Left forelimb (tissue), 1 donor: ENCODE data around the gene OST4.
A peak's percentile ranks its signal among the peaks of the same experiment; 100 is the strongest.

Experiments used
- DNase-seq: peaks from one replicate; pipeline ENCODE4 v3.0.0-alpha.2; 2018; ENCODE audit warnings: low spot score

The OST4 gene

DNA sequence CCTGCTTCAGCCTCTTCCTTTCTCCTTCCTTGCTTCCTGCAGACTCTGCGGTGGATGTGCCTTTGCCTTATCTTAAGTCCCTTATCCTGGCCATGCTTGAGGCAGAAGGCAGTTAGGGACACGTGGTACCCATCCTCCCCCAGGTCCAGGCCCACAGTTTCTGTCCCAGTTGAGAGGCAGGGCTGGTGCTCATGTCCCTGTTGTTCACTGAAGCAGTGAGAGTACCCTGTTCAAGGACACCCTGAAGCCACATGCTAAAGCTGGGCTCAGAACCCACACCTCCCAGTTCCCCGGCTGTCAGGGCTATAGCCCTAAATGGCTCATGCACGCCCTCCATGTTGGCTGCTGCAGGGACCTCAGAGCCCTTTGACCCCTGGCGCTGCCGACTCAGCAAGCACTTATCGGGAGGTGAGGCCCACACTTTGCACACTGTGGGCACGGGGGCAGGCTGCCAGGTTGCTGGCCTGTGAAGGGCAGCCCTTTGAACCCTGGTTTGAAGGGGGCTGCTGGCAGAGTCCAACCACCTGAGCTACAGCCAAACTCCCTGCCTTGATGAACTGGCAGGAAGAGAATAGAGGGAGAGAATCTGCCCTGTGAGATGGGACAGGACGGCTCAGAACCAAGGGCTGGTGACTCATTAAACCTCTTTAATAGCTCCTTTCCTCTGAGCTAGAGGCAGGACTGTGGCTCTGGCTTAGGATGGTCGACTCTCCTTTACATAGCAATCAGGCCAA, 21.4 kb upstream of the OST4 start:
- no peak for DNase-seq

DNA sequence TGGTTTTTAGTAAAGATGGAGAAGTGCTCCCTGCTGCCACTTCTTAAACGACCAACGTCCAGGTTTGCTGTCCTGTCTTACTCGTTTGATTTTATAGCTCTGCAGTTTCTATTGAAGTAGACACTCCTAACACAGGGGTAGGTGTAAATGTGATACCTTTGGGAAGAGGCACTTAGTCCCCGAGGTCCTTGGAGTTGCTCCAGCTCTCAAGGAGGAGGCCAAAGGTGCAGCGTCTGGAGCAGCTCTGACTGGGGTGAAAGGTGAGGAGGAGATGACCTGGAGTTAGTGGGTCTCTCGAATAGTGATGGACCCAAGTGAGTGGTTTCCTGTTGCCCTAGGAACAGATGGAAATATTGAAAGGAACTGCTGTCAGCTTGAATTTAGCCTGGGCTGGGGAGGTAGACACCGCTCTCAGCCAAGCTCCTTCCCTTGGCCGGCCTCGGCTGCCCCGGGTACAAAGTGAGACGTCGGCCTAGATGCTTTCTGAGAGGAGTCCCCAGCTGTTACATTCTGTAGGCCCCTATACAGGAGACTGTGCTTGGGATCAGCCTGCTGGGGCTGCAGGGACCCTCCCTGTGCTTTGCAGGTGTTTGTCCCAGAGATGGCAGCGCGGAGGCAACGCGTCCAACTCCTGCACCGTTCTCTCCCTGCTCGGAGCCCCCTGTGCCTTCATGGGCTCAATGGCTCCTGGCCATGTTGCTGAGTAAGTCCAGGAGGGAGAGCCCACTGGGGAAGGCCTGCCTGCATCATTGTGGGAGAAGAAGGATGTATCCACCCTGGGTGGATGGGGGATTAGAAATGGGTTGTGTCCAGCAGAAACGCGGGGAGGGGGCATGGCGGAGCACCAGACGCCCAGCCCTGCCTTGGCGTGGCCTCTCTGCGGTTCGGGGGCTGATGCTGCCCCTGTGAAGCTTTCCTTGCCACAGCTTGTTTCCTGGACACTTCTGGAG, 20.6 kb upstream of the OST4 start:
- DNase-seq, result no peak

DNA sequence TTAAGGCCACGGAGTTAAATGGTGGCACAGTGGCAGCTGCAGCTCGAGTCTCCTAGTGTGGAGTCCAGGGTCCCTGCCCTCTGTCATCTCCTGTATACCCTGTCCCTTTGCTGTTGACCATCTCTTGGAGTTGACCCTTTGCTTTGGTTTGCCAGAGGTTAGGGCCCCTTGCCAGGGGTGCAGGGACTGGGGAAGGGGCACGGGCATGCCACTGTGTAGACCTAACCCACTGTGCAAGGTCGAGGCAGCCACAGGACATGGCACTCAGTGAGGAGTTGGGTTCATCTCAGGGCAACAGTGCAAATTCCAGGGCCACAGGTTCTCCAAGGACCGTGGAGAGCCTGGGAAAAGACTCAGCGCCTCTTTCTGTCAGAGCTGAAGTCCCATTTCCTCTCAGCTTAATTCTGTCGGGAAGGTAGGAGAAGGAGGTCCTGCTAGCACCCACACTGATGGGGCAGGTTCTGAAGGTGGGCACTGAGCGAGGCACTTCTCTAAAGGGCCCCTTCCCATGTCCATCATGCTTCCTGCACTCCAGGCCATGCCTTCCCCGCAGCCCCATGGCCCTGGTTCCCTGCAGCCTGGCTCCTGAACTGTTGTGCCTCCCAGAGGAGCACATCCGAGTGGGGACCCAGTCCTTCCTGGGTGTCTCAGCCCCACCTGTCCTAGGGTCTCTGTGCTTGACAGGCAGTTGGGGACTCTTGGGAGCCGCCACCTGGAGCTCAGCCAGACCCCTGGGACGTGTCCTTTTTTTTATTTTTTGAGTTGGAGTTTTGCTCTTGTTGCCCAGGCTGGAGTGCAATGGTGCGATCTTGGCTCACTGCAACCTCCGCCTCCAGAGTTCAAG, 17.9 kb upstream of the OST4 start:
- DNase-seq, result no peak

DNA sequence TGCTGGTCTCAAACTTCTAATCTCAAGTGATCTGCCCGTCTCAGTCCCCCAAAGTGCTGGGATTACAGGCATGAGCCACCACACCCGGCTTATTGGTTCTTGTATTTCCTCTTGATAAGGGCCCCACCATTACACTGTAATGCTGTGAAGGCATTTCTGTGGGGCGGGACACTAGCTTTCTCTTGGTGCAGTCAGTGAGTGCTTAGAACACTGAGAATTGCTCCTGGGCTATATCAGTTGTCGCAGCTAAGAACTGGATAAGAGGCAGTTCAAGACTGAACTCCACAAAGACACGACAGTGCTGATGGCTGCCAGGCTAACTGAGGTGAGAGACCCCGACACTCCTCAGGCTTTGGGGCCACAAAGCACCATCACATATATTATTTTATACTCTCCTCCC, 17.2 kb upstream of the OST4 start:
- DNase-seq, result no peak

DNA sequence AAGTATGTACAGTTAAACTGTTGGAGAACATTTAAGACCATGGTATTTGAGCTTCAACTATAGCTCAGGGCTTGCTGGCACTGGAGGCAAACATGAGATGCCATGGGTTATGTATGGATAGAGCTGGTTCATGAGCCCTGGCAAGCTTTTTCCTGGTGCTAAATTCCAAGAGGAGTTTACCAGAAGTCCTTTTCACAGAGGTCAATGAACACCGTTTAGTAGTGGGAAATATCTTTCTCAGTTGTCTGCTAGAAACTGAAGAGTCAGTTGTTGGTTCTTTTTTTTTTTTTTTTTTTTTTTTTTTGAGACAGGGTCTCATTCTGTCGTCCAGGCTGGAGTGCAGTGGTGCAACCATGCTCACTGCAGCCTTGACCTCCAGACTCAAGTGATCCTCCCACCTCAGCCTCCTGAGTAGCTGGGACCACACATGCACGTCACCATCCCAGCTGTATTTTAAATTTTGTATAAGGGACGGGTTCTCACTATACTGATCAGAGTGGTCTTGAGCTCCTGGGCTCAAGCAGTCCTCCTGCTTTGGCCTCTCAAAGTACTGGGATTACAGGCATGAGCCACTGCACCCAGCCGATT, 16.5 kb upstream of the OST4 start:
- DNase-seq, result no peak

DNA sequence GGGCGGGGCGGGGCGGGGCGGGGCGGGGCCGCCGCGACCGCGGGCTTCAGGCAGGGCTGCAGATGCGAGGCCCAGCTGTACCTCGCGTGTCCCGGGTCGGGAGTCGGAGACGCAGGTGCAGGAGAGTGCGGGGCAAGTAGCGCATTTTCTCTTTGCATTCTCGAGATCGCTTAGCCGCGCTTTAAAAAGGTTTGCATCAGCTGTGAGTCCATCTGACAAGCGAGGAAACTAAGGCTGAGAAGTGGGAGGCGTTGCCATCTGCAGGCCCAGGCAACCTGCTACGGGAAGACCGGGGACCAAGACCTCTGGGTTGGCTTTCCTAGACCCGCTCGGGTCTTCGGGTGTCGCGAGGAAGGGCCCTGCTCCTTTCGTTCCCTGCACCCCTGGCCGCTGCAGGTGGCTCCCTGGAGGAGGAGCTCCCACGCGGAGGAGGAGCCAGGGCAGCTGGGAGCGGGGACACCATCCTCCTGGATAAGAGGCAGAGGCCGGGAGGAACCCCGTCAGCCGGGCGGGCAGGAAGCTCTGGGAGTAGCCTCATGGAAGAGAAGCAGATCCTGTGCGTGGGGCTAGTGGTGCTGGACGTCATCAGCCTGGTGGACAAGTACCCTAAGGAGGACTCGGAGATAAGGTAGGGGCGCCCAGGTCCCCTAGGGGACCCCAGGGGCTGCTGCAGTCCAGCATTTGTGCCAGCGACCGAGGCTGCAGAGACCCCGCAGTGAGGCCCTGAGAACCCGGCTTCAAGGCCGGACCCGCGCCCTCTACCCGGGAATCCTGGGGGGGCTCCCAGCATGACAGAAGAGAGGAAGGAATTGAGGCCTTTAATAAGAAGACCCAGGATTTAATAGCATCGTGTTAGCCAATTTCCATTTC, 15.5 kb upstream of the OST4 start, which contains the start of gene KHK:
KHK (plus strand) TSS at position 49 of the 870 bp plus-strand sequence; CDS start at position 537, 488 bp downstream.
- no peak for DNase-seq

DNA sequence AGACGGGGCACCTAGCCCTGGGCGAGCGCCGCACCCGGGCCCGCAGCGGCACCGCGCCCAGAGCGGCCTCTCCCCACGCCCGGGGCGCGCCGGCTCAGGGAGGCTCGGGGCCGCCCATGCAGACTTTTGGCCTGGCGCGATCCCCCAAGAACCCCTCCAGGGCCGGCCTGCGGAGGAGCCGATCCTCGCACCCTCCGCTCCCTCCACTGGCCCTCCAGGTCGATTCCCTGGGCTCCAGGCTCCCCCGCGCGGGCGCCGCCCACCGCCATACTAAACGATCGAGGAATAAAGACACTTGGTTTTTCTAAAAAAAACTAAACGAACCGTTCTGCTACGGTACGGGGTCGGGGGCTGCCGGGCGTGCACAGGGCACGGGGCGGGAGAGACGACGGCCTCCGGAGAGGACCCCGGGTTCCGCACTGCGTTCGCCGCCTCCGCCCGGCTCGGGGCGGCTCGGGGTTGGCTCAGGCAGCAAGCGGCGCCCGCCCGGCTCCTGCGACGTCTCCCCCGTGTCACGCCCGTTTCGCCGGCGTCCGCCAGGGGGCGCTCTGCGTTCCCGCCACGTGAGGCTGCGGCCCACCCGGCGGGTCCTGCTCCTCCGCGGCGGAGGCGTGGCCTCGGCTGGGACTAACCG, 14.8 kb upstream of the OST4 start:
- DNase-seq, result peak; percentile 98

DNA sequence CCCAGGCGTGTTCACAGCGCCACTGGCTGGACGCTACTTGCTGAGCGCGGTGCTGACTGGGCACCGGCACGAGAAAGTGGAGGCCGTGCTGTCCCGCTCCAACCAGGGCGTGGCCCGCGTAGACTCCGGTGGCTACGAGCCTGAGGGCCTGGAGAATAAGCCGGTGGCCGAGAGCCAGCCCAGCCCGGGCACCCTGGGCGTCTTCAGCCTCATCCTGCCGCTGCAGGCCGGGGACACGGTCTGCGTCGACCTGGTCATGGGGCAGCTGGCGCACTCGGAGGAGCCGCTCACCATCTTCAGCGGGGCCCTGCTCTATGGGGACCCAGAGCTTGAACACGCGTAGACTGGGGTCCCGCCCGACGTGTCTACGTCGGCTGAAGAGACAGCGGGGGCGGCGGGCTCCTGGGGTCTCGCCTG, 14.2 kb upstream of the OST4 start:
- DNase-seq, result no peak

DNA sequence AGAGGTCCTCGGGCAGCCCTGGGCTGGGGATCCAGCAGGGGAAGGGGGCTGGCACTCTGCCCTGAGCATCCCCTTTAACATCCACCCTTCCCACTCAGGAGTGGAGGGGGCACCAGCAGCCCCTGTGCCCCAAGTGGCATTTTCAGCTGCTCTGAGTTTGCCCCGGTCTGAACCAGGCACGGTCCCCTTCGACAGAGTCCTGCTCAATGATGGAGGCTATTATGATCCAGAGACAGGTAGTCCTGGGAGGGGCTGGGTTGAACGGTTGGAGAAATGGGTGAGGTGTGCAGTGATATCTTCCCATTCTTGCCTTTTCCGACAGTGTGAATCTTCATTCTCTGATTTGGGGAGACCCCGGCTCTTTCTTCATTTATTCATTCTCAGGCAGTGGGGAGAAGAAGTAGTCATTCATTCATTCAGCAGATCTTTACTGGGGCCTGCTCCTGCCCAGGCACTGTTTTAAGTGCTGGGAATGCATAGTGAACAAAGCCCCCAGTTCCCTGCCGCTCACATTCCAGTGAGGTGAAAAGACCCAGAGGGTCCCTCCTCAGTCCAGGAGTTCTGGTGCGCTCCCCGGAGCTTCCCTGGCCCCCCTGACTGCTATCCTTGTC, 13.7 kb upstream of the OST4 start:
- DNase-seq, result no peak

DNA sequence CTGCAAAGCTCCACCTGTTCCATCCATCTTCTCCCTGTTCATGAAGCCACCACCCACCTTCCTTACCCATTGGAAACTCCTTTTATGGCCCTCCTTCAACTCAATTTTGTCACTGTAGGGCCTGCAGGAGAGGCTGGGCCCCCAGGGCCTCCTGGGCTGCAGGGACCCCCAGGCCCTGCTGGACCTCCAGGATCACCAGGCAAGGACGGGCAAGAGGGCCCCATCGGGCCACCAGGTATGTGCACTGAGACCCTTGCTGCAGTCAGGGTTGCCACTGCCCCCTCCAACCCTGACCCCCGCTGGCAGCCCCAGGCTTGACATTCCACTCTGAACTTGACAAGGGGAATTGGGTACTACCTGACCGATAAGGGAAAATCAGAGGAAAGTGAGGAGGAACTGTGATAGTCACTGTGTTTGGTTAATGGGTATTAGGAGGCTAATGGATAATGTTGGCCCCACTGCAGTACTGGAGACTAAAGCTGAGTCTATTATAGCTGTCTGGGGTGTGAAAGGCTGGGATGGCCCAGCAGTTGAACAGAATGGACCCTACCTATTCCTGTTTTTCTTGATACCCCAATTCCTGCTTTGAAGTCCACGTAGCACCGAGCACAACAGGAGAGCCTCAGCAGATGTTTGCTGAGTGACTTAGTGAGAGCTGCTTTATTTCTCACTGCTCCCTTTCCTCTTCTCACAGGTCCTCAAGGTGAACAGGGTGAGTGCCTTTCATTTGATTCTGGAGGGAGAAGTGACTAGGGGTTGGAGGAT, 13.0 kb upstream of the OST4 start:
- no peak for DNase-seq

DNA sequence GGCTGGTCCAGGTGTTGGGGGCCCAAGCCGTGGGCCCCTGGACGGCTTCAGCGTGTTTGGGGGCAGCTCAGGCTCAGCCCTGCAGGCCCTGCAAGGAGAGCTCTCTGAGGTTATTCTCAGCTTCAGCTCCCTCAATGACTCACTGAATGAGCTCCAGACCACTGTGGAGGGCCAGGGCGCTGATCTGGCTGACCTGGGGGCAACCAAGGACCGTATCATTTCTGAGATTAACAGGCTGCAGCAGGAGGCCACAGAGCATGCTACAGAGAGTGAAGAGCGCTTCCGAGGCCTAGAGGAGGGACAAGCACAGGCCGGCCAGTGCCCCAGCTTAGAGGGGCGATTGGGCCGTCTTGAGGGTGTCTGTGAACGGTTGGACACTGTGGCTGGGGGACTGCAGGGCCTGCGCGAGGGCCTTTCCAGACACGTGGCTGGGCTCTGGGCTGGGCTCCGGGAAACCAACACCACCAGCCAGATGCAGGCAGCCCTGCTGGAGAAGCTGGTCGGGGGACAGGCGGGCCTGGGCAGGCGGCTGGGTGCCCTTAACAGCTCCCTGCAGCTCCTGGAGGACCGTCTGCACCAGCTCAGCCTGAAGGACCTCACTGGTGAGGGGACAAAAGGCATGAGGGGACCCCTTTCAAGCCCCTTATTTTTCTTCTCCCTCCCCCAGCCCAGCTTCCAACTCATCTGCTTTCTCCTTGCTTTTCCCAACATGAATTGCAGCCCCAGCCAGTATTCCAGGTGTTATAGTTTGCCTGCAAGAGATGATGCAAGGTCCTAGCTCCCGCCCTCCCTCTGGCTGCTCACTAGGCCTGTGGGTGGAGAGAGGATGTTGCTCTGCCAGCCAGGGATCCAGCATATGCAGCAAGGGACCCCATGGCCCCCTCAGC, 12.2 kb upstream of the OST4 start:
- no peak for DNase-seq

DNA sequence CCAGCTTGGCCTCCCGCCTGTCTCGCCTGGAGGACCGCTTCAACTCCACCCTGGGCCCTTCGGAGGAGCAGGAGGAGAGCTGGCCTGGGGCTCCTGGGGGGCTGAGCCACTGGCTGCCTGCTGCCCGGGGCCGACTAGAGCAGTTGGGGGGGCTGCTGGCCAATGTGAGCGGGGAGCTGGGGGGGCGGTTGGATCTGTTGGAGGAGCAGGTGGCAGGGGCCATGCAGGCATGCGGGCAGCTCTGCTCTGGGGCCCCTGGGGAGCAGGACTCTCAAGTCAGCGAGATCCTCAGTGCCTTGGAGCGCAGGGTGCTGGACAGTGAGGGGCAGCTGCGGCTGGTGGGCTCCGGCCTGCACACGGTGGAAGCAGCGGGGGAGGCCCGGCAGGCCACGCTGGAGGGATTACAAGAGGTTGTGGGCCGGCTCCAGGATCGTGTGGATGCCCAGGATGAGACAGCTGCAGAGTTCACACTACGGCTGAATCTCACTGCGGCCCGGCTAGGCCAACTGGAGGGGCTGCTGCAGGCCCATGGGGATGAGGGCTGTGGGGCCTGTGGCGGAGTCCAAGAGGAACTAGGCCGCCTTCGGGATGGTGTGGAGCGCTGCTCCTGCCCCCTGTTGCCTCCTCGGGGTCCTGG, 11.4 kb upstream of the OST4 start:
- no peak for DNase-seq

DNA sequence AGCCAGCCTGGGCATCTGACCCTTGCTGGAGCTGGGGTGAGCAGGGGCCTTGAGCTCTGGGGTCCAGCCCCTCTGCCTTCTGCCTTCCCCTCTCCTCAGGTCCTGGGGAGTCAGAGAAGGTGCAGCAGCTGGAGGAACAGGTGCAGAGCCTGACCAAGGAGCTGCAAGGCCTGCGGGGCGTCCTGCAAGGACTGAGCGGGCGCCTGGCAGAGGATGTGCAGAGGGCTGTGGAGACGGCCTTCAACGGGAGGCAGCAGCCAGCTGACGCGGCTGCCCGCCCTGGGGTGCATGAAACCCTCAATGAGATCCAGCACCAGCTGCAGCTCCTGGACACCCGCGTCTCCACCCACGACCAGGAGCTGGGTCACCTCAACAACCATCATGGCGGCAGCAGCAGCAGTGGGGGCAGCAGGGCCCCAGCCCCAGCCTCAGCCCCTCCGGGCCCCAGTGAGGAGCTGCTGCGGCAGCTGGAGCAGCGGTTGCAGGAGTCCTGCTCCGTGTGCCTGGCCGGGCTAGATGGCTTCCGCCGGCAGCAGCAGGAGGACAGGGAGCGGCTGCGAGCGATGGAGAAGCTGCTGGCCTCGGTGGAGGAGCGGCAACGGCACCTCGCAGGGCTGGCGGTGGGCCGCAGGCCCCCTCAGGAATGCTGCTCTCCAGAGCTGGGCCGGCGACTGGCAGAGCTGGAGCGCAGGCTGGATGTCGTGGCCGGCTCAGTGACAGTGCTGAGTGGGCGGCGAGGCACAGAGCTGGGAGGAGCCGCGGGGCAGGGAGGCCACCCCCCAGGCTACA, 10.7 kb upstream of the OST4 start:
- DNase-seq, result no peak

DNA sequence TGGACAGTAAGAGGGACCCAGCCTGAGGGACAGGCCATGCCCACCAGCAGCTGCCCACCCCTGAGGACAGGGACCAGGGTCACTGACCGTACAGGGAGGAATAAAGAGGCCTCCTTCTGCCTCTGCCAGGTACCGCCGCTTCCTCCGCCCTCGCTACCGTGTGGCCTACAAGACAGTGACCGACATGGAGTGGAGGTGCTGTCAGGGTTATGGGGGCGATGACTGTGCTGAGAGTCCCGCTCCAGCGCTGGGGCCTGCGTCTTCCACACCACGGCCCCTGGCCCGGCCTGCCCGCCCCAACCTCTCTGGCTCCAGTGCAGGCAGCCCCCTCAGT, 9.1 kb upstream of the OST4 start:
- no peak for DNase-seq

DNA sequence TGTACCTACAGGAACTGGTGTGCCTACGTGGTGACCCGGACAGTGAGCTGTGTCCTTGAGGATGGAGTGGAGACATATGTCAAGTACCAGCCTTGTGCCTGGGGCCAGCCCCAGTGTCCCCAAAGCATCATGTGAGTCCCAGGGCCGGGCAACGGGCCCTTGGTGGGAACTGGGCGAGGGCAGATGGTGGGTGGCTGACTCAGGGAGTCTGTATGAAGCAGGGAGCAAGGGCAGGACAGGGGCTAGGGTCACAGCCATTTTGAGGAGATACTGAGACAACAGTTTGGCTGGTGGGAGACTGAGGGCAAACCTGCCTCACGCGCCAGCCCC, 8.7 kb upstream of the OST4 start:
- DNase-seq, result no peak

DNA sequence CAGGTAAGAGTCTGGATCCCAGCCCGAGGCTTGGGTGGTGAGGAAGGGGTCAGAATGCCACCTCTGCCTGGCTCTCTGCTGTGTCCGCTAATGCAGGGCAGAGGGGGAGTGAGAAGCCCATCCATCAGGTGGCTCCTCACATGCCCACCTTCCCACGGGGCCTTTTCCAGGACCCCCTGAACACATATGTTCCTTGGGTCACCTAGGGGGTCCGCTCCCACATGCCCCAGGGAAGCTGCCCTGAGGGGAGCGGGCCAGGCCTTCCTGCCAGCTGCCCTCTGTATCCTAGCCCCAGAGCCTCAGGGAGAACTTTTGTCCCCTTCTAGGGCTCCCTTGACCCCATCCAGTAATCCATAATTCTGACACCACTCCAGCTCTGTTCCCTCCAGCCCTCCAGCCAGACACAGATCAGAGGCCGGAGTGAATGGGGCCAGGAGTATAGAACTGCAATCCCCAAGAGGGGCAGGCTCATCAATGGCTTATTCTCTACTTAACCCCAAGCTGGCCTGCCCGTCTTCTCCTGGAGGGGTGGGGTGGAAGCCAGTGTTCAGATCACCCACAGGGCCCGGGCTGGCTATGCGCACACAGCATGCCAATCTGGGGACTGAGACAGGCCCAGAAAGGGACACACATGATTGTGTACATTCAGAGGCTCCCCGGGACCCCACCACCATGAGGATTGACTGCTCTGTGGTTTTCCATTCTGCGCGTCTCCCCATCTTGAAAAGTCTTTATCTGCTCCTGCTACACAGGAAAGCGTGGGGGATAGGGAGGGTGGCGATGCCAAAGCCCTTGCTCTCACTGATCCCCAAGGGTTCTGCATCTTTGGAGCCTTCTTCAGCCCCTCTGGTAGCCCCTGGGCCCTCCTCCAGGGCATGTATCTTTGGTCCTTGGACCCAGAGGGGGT, 8.0 kb upstream of the OST4 start:
- no peak for DNase-seq
